HEK293 (cell line): ENCODE measurements around the gene ADAMTS9.

Source experiments
- FEZF1 ChIP-seq: fragments of 450-650 bp; formaldehyde crosslinking; IDR thresholded peaks from 2 replicates; pipeline ENCODE4 v1.5.1; 2016; ENCODE audit warnings: missing biosample characterization, missing genetic modification characterization
- GLI4 ChIP-seq: fragments of 450-650 bp; formaldehyde crosslinking; IDR thresholded peaks from 2 replicates; pipeline ENCODE4 v1.5.1; 2016; ENCODE audit warnings: missing biosample characterization, missing genetic modification characterization
- GLIS2 ChIP-seq: fragments of 450-650 bp; formaldehyde crosslinking; IDR thresholded peaks from 2 replicates; pipeline ENCODE4 v1.5.1; 2016; ENCODE audit warnings: missing biosample characterization, missing genetic modification characterization
- HOXD13 ChIP-seq: sonication (generic); formaldehyde crosslinking; IDR thresholded peaks from 2 replicates; pipeline ENCODE4 v1.8.0; 2022; ENCODE audit warnings: missing genetic modification reagents, borderline replicate concordance
- MZF1 ChIP-seq: fragments of 450-650 bp; formaldehyde crosslinking; IDR thresholded peaks from 2 replicates; pipeline ENCODE4 v1.5.1; 2017; ENCODE audit warnings: missing biosample characterization, missing genetic modification characterization, borderline replicate concordance
- PRDM1 ChIP-seq: fragments of 450-650 bp; formaldehyde crosslinking; IDR thresholded peaks from 2 replicates; pipeline ENCODE4; 2016; ENCODE audit warnings: missing biosample characterization, missing genetic modification characterization
- REST ChIP-seq: fragments of 450-650 bp; formaldehyde crosslinking; IDR thresholded peaks from 2 replicates; pipeline ENCODE4 v1.5.1; 2016; ENCODE audit warnings: missing biosample characterization, missing genetic modification characterization
- SP2 ChIP-seq: fragments of 450-650 bp; formaldehyde crosslinking; IDR thresholded peaks from 2 replicates; pipeline ENCODE4 v1.5.1; 2016; ENCODE audit warnings: missing biosample characterization, missing genetic modification characterization
- WT1 ChIP-seq: fragments of 450-650 bp; formaldehyde crosslinking; IDR thresholded peaks from 2 replicates; pipeline ENCODE4 v1.5.1; 2016; ENCODE audit warnings: missing biosample characterization, missing genetic modification characterization
- ZBTB20 ChIP-seq: fragments of 450-650 bp; formaldehyde crosslinking; IDR thresholded peaks from 2 replicates; pipeline ENCODE4 v1.5.1; 2016; ENCODE audit warnings: missing biosample characterization, missing genetic modification characterization
- ZBTB26 ChIP-seq: fragments of 450-650 bp; formaldehyde crosslinking; optimal IDR thresholded peaks from 2 replicates; pipeline ENCODE3; 2016; ENCODE audit warnings: missing biosample characterization, mild to moderate bottlenecking, missing genetic modification characterization
- ZNF121 ChIP-seq: fragments of 450-650 bp; formaldehyde crosslinking; IDR thresholded peaks from 2 replicates; pipeline ENCODE4 v1.5.1; 2016; ENCODE audit warnings: missing biosample characterization, missing genetic modification characterization
- ZNF24 ChIP-seq: fragments of 450-650 bp; formaldehyde crosslinking; IDR thresholded peaks from 2 replicates; pipeline ENCODE4 v1.5.1; 2016; ENCODE audit warnings: missing biosample characterization, missing genetic modification characterization
- ZNF266 ChIP-seq: fragments of 450-650 bp; formaldehyde crosslinking; IDR thresholded peaks from 2 replicates; pipeline ENCODE4 v1.5.1; 2016; ENCODE audit warnings: missing biosample characterization, missing genetic modification characterization, low read depth
- ZNF324 ChIP-seq: fragments of 450-650 bp; formaldehyde crosslinking; IDR thresholded peaks from 2 replicates; pipeline ENCODE4 v1.5.1; 2016; ENCODE audit warnings: missing biosample characterization, missing genetic modification characterization
- ZNF366 ChIP-seq: fragments of 450-650 bp; formaldehyde crosslinking; conservative IDR thresholded peaks from 2 replicates; pipeline ENCODE4 v1.5.1; 2016; ENCODE audit warnings: missing biosample characterization, missing genetic modification characterization
- ZNF600 ChIP-seq: fragments of 450-650 bp; formaldehyde crosslinking; IDR thresholded peaks from 2 replicates; pipeline ENCODE4 v1.5.1; 2016; ENCODE audit warnings: missing biosample characterization, missing genetic modification characterization
- ZNF701 ChIP-seq: fragments of 450-650 bp; formaldehyde crosslinking; IDR thresholded peaks from 2 replicates; pipeline ENCODE4 v1.5.1; 2016; ENCODE audit warnings: missing biosample characterization, missing genetic modification characterization
- ZNF76 ChIP-seq: fragments of 450-650 bp; formaldehyde crosslinking; IDR thresholded peaks from 2 replicates; pipeline ENCODE4; 2016; ENCODE audit warnings: low read depth, missing biosample characterization, missing genetic modification characterization, borderline replicate concordance
- ZNF768 ChIP-seq: fragments of 450-650 bp; formaldehyde crosslinking; IDR thresholded peaks from 2 replicates; pipeline ENCODE4 v1.5.1; 2018; ENCODE audit warnings: missing biosample characterization, mild to moderate bottlenecking, missing genetic modification characterization
- ZNF777 ChIP-seq: fragments of 450-650 bp; formaldehyde crosslinking; IDR thresholded peaks from 2 replicates; pipeline ENCODE4 v1.5.1; 2017; ENCODE audit warnings: missing biosample characterization, missing genetic modification characterization, borderline replicate concordance
- ZNF785 ChIP-seq: fragments of 450-650 bp; formaldehyde crosslinking; IDR thresholded peaks from 2 replicates; pipeline ENCODE4 v1.5.1; 2016; ENCODE audit warnings: missing biosample characterization, missing genetic modification characterization
- ZNF791 ChIP-seq: fragments of 450-650 bp; formaldehyde crosslinking; IDR thresholded peaks from 2 replicates; pipeline ENCODE4 v1.5.1; 2016; ENCODE audit warnings: missing biosample characterization, missing genetic modification characterization
- ZXDB ChIP-seq: fragments of 450-650 bp; formaldehyde crosslinking; IDR thresholded peaks from 2 replicates; pipeline ENCODE4 v1.5.1; 2016; ENCODE audit warnings: missing biosample characterization, missing genetic modification characterization
- TF ChIP-seq, protein P1 (sequence below): fragments of 450-650 bp; formaldehyde crosslinking; IDR thresholded peaks from 2 replicates; pipeline ENCODE4 v1.5.1; 2016; ENCODE audit warnings: missing biosample characterization, missing genetic modification characterization
- TF ChIP-seq, protein P2 (sequence below): fragments of 450-650 bp; formaldehyde crosslinking; IDR thresholded peaks from 2 replicates; pipeline ENCODE4 v1.5.1; 2017; ENCODE audit warnings: missing biosample characterization, missing genetic modification characterization
- TF ChIP-seq, protein P3 (sequence below): fragments of 450-650 bp; formaldehyde crosslinking; IDR thresholded peaks from 2 replicates; pipeline ENCODE4 v1.5.1; 2017; ENCODE audit warnings: missing biosample characterization, missing genetic modification characterization

ADAMTS9 gene

GRCh38 chr3:64687781-64688604 lies at the start of gene ADAMTS9 (continued):
- TF ChIP-seq ZNF768 (tag by site-specific recombination) (no peak; the same call in 1 of the 2 replicates), ZNF266 (tag by site-specific recombination) (no peak), HOXD13 (CRISPR knock-in tag) (no peak), ZNF791 (tag by site-specific recombination) (no peak), ZNF121 (tag by site-specific recombination) (peak; percentile 87), MZF1 (tag by site-specific recombination) (peak; percentile 27; the same call in 1 of the 2 replicates), ZNF24 (tag by site-specific recombination) (peak; percentile 63; the same call in 1 of the 2 replicates), GLIS2 (tag by site-specific recombination) (peak; percentile 37; the same call in 1 of the 2 replicates), REST (tag by site-specific recombination) (peak; percentile 55; the same call in 1 of the 2 replicates), ZNF324 (tag by site-specific recombination) (no peak), WT1 (tag by site-specific recombination) (peak; percentile 44; the same call in 1 of the 2 replicates), FEZF1 (tag by site-specific recombination) (peak; percentile 68), ZNF777 (tag by site-specific recombination) (peak; percentile 21; the same call in 1 of the 2 replicates), ZNF76 (tag by site-specific recombination) (no peak), ZNF785 (tag by site-specific recombination) (peak; percentile 45; the same call in 1 of the 2 replicates), ZNF701 (tag by site-specific recombination) (no peak), ZNF366 (tag by site-specific recombination) (peak; percentile 91), ZXDB (tag by site-specific recombination) (peak; percentile 29; the same call in 1 of the 2 replicates), ZNF600 (tag by site-specific recombination) (peak; percentile 71), PRDM1 (tag by site-specific recombination) (peak; percentile 100), GLI4 (tag by site-specific recombination) (0 out of 2 replicates have a peak, but pooled peaks have one; percentile 39), ZBTB20 (tag by site-specific recombination) (peak; percentile 89), SP2 (tag by site-specific recombination) (peak; percentile 81), ZBTB26 (tag by site-specific recombination) (peak; percentile 69)
- TF ChIP-seq, protein P1, sequence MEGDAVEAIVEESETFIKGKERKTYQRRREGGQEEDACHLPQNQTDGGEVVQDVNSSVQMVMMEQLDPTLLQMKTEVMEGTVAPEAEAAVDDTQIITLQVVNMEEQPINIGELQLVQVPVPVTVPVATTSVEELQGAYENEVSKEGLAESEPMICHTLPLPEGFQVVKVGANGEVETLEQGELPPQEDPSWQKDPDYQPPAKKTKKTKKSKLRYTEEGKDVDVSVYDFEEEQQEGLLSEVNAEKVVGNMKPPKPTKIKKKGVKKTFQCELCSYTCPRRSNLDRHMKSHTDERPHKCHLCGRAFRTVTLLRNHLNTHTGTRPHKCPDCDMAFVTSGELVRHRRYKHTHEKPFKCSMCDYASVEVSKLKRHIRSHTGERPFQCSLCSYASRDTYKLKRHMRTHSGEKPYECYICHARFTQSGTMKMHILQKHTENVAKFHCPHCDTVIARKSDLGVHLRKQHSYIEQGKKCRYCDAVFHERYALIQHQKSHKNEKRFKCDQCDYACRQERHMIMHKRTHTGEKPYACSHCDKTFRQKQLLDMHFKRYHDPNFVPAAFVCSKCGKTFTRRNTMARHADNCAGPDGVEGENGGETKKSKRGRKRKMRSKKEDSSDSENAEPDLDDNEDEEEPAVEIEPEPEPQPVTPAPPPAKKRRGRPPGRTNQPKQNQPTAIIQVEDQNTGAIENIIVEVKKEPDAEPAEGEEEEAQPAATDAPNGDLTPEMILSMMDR (tag by site-specific recombination) = peak; percentile 36; the same call in 1 of the 2 replicates
- TF ChIP-seq, protein P2, sequence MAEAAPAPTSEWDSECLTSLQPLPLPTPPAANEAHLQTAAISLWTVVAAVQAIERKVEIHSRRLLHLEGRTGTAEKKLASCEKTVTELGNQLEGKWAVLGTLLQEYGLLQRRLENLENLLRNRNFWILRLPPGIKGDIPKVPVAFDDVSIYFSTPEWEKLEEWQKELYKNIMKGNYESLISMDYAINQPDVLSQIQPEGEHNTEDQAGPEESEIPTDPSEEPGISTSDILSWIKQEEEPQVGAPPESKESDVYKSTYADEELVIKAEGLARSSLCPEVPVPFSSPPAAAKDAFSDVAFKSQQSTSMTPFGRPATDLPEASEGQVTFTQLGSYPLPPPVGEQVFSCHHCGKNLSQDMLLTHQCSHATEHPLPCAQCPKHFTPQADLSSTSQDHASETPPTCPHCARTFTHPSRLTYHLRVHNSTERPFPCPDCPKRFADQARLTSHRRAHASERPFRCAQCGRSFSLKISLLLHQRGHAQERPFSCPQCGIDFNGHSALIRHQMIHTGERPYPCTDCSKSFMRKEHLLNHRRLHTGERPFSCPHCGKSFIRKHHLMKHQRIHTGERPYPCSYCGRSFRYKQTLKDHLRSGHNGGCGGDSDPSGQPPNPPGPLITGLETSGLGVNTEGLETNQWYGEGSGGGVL (tag by site-specific recombination) = peak; percentile 86
- TF ChIP-seq, protein P3, sequence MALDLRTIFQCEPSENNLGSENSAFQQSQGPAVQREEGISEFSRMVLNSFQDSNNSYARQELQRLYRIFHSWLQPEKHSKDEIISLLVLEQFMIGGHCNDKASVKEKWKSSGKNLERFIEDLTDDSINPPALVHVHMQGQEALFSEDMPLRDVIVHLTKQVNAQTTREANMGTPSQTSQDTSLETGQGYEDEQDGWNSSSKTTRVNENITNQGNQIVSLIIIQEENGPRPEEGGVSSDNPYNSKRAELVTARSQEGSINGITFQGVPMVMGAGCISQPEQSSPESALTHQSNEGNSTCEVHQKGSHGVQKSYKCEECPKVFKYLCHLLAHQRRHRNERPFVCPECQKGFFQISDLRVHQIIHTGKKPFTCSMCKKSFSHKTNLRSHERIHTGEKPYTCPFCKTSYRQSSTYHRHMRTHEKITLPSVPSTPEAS (tag by site-specific recombination) = peak; percentile 23; the same call in 1 of the 2 replicates
- TF ChIP-seq, all 188 proteins: peak for 38
